ENCODE results near the gene ATP6V1G3.

DNA sequence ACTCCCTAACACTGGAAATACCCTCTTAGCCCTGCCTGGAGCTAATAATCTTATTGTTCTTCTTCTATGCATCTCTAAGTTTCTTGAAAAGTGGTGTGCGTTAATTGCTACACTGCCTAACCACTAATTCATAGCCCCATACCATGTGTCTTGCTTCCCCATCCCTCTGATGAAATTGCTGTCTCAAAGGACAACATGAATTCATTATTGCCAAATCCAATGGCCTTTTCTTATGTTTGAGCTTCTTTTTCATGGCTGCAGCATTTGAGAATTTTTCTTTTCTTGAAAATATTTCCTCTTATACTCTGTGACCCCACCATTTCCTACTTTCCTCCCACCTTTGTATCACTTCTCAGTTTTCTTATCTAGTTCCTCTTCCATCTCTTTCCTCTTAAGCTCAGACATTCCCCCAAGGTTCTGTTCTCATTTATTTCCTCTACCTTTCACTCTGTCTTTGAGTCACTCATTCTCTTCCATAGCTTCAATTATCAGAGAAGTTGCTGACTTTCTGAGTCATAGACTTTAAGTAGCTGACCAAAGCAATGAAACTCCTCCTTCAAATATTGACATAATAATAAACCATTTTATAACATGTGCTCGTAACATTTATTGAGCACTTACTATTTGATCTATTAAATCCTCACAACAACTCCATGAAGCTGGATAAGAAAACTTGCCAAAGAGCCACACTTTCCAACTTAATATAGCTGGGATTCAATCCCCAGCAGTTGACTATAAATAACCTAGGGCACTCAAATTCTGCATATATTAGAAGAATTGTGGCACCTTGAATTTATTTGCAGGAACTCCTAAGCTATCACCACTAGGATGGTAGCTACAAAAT lies 35.5 kb upstream of the ATP6V1G3 start:
- no peak for TF ChIP-seq EZH2 (IDR thresholded peaks at IDR 0.05)
- TF ChIP-seq, protein P1, sequence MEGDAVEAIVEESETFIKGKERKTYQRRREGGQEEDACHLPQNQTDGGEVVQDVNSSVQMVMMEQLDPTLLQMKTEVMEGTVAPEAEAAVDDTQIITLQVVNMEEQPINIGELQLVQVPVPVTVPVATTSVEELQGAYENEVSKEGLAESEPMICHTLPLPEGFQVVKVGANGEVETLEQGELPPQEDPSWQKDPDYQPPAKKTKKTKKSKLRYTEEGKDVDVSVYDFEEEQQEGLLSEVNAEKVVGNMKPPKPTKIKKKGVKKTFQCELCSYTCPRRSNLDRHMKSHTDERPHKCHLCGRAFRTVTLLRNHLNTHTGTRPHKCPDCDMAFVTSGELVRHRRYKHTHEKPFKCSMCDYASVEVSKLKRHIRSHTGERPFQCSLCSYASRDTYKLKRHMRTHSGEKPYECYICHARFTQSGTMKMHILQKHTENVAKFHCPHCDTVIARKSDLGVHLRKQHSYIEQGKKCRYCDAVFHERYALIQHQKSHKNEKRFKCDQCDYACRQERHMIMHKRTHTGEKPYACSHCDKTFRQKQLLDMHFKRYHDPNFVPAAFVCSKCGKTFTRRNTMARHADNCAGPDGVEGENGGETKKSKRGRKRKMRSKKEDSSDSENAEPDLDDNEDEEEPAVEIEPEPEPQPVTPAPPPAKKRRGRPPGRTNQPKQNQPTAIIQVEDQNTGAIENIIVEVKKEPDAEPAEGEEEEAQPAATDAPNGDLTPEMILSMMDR (IDR thresholded peaks at IDR 0.05) = no peak
- no peak for TF ChIP-seq EZH2phosphoT487 (IDR thresholded peaks at IDR 0.05)
